ENCODE results near the gene MAN2A1.

DNA sequence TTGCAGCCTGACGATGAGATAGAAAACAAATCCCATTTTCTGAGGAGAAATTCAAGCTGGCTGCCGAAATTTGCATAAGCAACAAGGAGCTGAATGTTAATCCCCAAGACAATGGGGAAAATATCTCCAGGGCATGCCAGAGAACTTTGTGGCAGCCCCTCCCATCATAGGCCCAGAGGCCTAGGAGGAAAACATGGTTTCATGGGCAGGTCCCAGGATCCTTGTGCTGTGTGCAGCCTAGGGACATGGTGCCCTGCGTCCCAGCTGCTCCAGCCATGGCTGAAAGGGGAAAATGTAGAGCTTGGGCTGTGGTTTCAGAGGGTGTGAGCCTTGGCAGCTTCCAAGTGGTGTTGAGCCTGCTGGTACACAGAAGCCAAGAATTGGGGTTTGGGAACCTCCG, 48.8 kb upstream of the MAN2A1 start:
- TF ChIP-seq, protein P1, sequence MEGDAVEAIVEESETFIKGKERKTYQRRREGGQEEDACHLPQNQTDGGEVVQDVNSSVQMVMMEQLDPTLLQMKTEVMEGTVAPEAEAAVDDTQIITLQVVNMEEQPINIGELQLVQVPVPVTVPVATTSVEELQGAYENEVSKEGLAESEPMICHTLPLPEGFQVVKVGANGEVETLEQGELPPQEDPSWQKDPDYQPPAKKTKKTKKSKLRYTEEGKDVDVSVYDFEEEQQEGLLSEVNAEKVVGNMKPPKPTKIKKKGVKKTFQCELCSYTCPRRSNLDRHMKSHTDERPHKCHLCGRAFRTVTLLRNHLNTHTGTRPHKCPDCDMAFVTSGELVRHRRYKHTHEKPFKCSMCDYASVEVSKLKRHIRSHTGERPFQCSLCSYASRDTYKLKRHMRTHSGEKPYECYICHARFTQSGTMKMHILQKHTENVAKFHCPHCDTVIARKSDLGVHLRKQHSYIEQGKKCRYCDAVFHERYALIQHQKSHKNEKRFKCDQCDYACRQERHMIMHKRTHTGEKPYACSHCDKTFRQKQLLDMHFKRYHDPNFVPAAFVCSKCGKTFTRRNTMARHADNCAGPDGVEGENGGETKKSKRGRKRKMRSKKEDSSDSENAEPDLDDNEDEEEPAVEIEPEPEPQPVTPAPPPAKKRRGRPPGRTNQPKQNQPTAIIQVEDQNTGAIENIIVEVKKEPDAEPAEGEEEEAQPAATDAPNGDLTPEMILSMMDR (IDR thresholded peaks at IDR 0.05): no peak
- TF ChIP-seq, protein P2, sequence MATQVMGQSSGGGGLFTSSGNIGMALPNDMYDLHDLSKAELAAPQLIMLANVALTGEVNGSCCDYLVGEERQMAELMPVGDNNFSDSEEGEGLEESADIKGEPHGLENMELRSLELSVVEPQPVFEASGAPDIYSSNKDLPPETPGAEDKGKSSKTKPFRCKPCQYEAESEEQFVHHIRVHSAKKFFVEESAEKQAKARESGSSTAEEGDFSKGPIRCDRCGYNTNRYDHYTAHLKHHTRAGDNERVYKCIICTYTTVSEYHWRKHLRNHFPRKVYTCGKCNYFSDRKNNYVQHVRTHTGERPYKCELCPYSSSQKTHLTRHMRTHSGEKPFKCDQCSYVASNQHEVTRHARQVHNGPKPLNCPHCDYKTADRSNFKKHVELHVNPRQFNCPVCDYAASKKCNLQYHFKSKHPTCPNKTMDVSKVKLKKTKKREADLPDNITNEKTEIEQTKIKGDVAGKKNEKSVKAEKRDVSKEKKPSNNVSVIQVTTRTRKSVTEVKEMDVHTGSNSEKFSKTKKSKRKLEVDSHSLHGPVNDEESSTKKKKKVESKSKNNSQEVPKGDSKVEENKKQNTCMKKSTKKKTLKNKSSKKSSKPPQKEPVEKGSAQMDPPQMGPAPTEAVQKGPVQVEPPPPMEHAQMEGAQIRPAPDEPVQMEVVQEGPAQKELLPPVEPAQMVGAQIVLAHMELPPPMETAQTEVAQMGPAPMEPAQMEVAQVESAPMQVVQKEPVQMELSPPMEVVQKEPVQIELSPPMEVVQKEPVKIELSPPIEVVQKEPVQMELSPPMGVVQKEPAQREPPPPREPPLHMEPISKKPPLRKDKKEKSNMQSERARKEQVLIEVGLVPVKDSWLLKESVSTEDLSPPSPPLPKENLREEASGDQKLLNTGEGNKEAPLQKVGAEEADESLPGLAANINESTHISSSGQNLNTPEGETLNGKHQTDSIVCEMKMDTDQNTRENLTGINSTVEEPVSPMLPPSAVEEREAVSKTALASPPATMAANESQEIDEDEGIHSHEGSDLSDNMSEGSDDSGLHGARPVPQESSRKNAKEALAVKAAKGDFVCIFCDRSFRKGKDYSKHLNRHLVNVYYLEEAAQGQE (IDR thresholded peaks at IDR 0.05; ENCODE audit: insufficient read depth in 1 of 2, low read depth in 2 of 2, low read length in 1 of 2): no peak
- TF ChIP-seq SIN3A (IDR thresholded peaks at IDR 0.05; ENCODE audit: borderline replicate concordance, insufficient read depth, low read depth, low read length) (no peak), POLR2AphosphoS5 (IDR thresholded peaks at IDR 0.05; ENCODE audit: low read depth, low read length) (no peak), TCF7L2 (IDR thresholded peaks at IDR 0.05; ENCODE audit: low read depth, low read length) (no peak)

Measured in Panc1 (cell line).